MM.1S (cell line): ENCODE measurements around the gene MEAF6.
"Not testable (repeated sequence)": the region's sequence is repeated elsewhere in the genome, so short reads cannot be mapped to it uniquely, and the experiment has no call there.

Experiments used
- DNase-seq: peaks from one replicate; pipeline ENCODE4 v3.0.0-alpha.2; 2015
- H2AFZ ChIP-seq: fragments of 300-600 bp; sonication (generic); 2 replicates; pipeline ENCODE4 v1.6.0; 2016; ENCODE audit warnings: antibody characterized with exemption, low read length
- H3F3A ChIP-seq: fragments of 300-600 bp; sonication (generic); 2 replicates; pipeline ENCODE4 v1.6.1; 2016; ENCODE audit warnings: mild to moderate bottlenecking, antibody characterized with exemption, low read length, moderate library complexity, mixed read lengths; ENCODE audit not compliant: insufficient read depth
- H3K27ac ChIP-seq: fragments of 300-600 bp; sonication (generic); 2 replicates; pipeline ENCODE4 v1.5.1; 2016; ENCODE audit warnings: mild to moderate bottlenecking, low read length
- H3K27me3 ChIP-seq: fragments of 300-600 bp; sonication (generic); replicated peaks from 2 replicates; pipeline ENCODE4 v1.6.0; 2016; ENCODE audit warnings: low read length; ENCODE audit not compliant: insufficient read depth
- H3K36me3 ChIP-seq: fragments of 300-600 bp; sonication (generic); replicated peaks from 2 replicates; pipeline ENCODE4 v1.6.1; 2016; ENCODE audit warnings: mild to moderate bottlenecking, low read length, mixed read lengths; ENCODE audit not compliant: insufficient read depth
- H3K4me1 ChIP-seq: fragments of 300-600 bp; sonication (generic); 2 replicates; pipeline ENCODE4 v1.6.1; 2016; ENCODE audit warnings: low read length, mixed read lengths
- H3K4me2 ChIP-seq: fragments of 300-600 bp; sonication (generic); 2 replicates; pipeline ENCODE4 v1.6.0; 2016; ENCODE audit warnings: low read depth, low read length
- H3K4me3 ChIP-seq: fragments of 300-600 bp; sonication (generic); 2 replicates; pipeline ENCODE4 v1.5.1; 2016; ENCODE audit warnings: low read length, mixed read lengths
- H3K79me2 ChIP-seq: fragments of 300-600 bp; sonication (generic); 2 replicates; pipeline ENCODE4 v1.6.1; 2016; ENCODE audit warnings: mixed run types, low read length, mixed read lengths
- H3K9ac ChIP-seq: fragments of 300-600 bp; sonication (generic); 2 replicates; pipeline ENCODE4 v1.6.1; 2016; ENCODE audit warnings: low read length, mixed read lengths
- H3K9me2 ChIP-seq: fragments of 300-600 bp; sonication (generic); replicated peaks from 2 replicates; pipeline ENCODE4 v1.6.1; 2016; ENCODE audit warnings: mild to moderate bottlenecking, low read length, mixed read lengths; ENCODE audit not compliant: insufficient read depth
- H3K9me3 ChIP-seq: fragments of 300-600 bp; sonication (generic); replicated peaks from 2 replicates; pipeline ENCODE4 v1.6.1; 2016; ENCODE audit warnings: mild to moderate bottlenecking, low read length, mixed read lengths; ENCODE audit not compliant: insufficient read depth
- H4K20me1 ChIP-seq: fragments of 300-600 bp; sonication (generic); 2 replicates; pipeline ENCODE4 v1.6.1; 2016; ENCODE audit warnings: mild to moderate bottlenecking, low read length, moderate library complexity, mixed read lengths; ENCODE audit not compliant: insufficient read depth
- CTCF ChIP-seq: fragments of 300-600 bp; sonication (generic); IDR thresholded peaks from 2 replicates; pipeline ENCODE4 v1.5.1; 2016; ENCODE audit warnings: antibody characterized with exemption, low read length, mixed read lengths
- EZH2 ChIP-seq: fragments of 300-600 bp; sonication (generic); optimal IDR thresholded peaks from 2 replicates; pipeline ENCODE3; 2017; ENCODE audit warnings: low read depth, mild to moderate bottlenecking, antibody characterized with exemption, low read length, mixed read lengths
- EZH2phosphoT487 ChIP-seq: fragments of 300-600 bp; sonication (generic); IDR thresholded peaks from 2 replicates; pipeline ENCODE4 v1.6.1; 2018; ENCODE audit warnings: antibody characterized with exemption, low read length

Gene MEAF6

GRCh38 chr1:37560401-37561132 lies 46.0 kb upstream of the MEAF6 start:
- Histone ChIP-seq H3K36me3 (no peaks in the 10 kb centered on the region), H3K4me1 (peaks cover 6% of the 10 kb centered on the region), H3K4me2 (no peak overlapping the region), H3K27ac (no peak overlapping the region), H3K9me2 (no peaks in the 10 kb centered on the region), H3K4me3 (no peak overlapping the region), H3K27me3 (no peaks in the 10 kb centered on the region), H3F3A (0 out of 2 replicates have a peak, but pooled peaks cover 6% of the 10 kb centered on the region), H3K9me3 (no peaks in the 10 kb centered on the region), H3K9ac (no peak overlapping the region), H2AFZ (no peak overlapping the region), H4K20me1 (no peaks in the 10 kb centered on the region), H3K79me2 (no peaks in the 10 kb centered on the region)
- TF ChIP-seq EZH2 (no peak), CTCF (no peak), EZH2phosphoT487 (no peak)
- DNase-seq = no peak

- H4K20me1 ChIP-seq, H3K27ac ChIP-seq, H3K4me3 ChIP-seq, H3K9ac ChIP-seq, H3K79me2 ChIP-seq, H2AFZ ChIP-seq, H3K9me3 ChIP-seq, DNase-seq, H3K36me3 ChIP-seq, H3K4me1 ChIP-seq, H3F3A ChIP-seq, H3K27me3 ChIP-seq, H3K9me2 ChIP-seq, H3K4me2 ChIP-seq: not testable (repeated sequence)
Measured at GRCh38 chr1:37559957-37560379, 45.4 kb upstream of the MEAF6 start.

GRCh38 chr1:37559080-37559479 lies 44.5 kb upstream of the MEAF6 start:
- no peaks in the 10 kb centered on the region for H4K20me1 ChIP-seq
- no peak overlapping the region for H3K27ac ChIP-seq
- no peaks in the 10 kb centered on the region for H3K9me3 ChIP-seq
- no peak overlapping the region for H3K9ac ChIP-seq
- H3K4me2 ChIP-seq = no peak overlapping the region
- H3K36me3 ChIP-seq = no peaks in the 10 kb centered on the region
- no peak overlapping the region for H3K4me3 ChIP-seq
- TF ChIP-seq EZH2 (no peak), CTCF (no peak), EZH2phosphoT487 (no peak)
- peaks cover under 1% of the 10 kb centered on the region for H3K79me2 ChIP-seq
- H3F3A ChIP-seq = 0 out of 2 replicates have a peak, but pooled peaks cover 3% of the 10 kb centered on the region
- no peak for DNase-seq
- H2AFZ ChIP-seq = no peak overlapping the region
- H3K9me2 ChIP-seq = no peaks in the 10 kb centered on the region
- H3K27me3 ChIP-seq = no peaks in the 10 kb centered on the region
- peaks cover 6% of the 10 kb centered on the region for H3K4me1 ChIP-seq

- Histone ChIP-seq H2AFZ (no peak overlapping the region), H3K4me1 (peaks cover 6% of the 10 kb centered on the region), H3K27me3 (no peaks in the 10 kb centered on the region), H3K9me2 (no peaks in the 10 kb centered on the region), H3K79me2 (peaks cover 7% of the 10 kb centered on the region), H3K4me3 (no peak overlapping the region), H4K20me1 (no peaks in the 10 kb centered on the region), H3K36me3 (no peaks in the 10 kb centered on the region), H3K4me2 (no peak overlapping the region), H3F3A (0 out of 2 replicates have a peak, but pooled peaks cover 3% of the 10 kb centered on the region), H3K27ac (no peak overlapping the region), H3K9ac (no peak overlapping the region), H3K9me3 (no peaks in the 10 kb centered on the region)
- TF ChIP-seq EZH2 = no peak
- no peak for TF ChIP-seq EZH2phosphoT487
- no peak for TF ChIP-seq CTCF
- no peak for DNase-seq
Measured at GRCh38 chr1:37558411-37558810, 43.8 kb upstream of the MEAF6 start.
